Gastrocnemius medialis (tissue), 4 donors: ENCODE results near the gene GALR1.

ENCODE experiments used
- POLR2A ChIP-seq, 2 donors: fragments of 450-650 bp; IDR thresholded peaks; one replicate each; pipeline ENCODE4 v1.6.1; 2017; ENCODE audit warnings: antibody characterized with exemption in 2 of 2, mild to moderate bottlenecking in 2 of 2, moderate library complexity in 2 of 2
- TF ChIP-seq, protein P1 (sequence below), 5 experiments: fragments of 450-650 bp in 3 of 5; fragments of 200-600 bp in 2 of 5; sonication (generic) in 2 of 5; IDR thresholded peaks in 4 of 5; conservative IDR thresholded peaks in 1 of 5; 1 replicate in 4 of 5; 2 replicates in 1 of 5; pipeline ENCODE4 v1.5.1; 2016 to 2019; ENCODE audit warnings: antibody characterized with exemption in 5 of 5, mild to moderate bottlenecking in 3 of 5, moderate library complexity in 3 of 5

DNA sequence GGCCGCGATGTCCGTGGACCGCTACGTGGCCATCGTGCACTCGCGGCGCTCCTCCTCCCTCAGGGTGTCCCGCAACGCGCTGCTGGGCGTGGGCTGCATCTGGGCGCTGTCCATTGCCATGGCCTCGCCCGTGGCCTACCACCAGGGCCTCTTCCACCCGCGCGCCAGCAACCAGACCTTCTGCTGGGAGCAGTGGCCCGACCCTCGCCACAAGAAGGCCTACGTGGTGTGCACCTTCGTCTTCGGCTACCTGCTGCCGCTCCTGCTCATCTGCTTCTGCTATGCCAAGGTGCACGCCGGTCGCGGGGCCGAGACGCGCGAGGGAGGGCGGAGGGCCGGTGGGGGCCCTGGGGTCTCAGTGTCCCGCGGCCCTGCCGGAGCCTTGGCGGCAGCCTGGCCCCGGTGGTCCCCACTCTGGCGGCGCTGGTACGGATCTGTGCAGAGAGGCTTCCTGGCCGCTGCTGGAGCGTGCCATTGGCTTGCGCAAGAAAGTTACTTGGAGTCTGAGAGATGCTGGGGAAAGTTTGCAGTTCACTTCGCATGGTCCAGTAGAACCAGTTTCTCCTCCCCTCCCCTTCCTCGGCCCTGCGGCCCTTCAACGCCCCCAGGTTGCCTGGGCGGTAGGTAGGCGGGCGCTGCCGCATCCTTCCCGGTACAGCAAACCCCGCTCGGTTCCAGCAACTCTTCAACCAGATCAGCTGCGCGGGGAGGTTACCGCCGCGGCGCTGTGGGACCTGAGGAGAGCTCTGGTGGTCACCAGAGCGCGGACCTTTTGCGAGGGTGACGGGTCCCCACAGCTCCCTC lies 1.5 kb downstream of the GALR1 start:
- no peak for TF ChIP-seq POLR2A (IDR thresholded peaks at IDR 0.05)
- TF ChIP-seq, protein P1, sequence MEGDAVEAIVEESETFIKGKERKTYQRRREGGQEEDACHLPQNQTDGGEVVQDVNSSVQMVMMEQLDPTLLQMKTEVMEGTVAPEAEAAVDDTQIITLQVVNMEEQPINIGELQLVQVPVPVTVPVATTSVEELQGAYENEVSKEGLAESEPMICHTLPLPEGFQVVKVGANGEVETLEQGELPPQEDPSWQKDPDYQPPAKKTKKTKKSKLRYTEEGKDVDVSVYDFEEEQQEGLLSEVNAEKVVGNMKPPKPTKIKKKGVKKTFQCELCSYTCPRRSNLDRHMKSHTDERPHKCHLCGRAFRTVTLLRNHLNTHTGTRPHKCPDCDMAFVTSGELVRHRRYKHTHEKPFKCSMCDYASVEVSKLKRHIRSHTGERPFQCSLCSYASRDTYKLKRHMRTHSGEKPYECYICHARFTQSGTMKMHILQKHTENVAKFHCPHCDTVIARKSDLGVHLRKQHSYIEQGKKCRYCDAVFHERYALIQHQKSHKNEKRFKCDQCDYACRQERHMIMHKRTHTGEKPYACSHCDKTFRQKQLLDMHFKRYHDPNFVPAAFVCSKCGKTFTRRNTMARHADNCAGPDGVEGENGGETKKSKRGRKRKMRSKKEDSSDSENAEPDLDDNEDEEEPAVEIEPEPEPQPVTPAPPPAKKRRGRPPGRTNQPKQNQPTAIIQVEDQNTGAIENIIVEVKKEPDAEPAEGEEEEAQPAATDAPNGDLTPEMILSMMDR (IDR thresholded peaks at IDR 0.05 in 4 of 5, conservative IDR thresholded peaks at IDR 0.05 in 1 of 5): no peak
